OCI-LY3 (cell line): ENCODE measurements around the gene RNU4-1.

ENCODE experiments used
- CTCF ChIP-seq: fragments of 200-600, 300-600 bp; sonication (generic); IDR thresholded peaks from 2 replicates; pipeline ENCODE4 v1.5.1; 2014; ENCODE audit warnings: antibody characterized with exemption, low read length, low read depth
- EZH2phosphoT487 ChIP-seq: fragments of 200-600 bp; shearing (Covaris generic); IDR thresholded peaks from 2 replicates; pipeline ENCODE4 v1.6.1; 2018; ENCODE audit warnings: antibody characterized with exemption, mixed run types, low read depth

DNA sequence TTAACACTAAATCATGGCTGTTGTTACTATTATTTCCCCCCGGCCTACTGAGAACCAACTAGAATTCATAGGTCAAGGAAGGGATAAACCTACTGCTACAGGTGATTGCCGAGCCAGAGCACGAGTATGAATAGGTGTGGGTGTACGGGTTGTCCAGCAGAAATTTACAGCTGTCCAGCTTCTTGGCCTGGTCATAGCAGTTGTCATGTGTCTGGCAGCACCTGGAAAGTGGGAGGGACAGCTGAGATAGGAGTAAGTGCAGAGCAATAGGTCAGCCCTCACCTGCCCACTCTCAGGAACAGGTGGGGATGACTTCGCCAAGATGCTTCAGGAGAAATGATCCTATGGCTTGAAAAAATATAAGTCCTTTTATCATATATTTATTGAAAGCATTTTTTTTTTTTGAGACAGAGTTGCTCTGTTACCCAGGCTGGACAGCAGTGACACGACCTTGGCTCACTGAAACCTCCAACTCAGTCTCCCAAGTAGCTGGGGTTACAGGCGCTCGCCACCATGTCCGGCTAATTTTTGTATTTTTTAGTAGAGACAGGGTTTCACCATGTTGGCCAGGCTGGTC lies 31.9 kb upstream of the RNU4-1 start:
- no peak for TF ChIP-seq CTCF
- TF ChIP-seq EZH2phosphoT487, result no peak
